Measurements from ENCODE around the gene STX4. TPM values are rescaled to one million over a fixed set of nuclear protein-coding genes. Genes with fewer than 3 reads are reported as not detected.

The STX4 gene
- total RNA-seq, 1 donor = 15.5 TPM

GRCh38 chr16:31052114-31052513 is 18.8 kb downstream of the STX4 start:
- no peak overlapping the region for H3K4me3 ChIP-seq (ENCODE audit: low read depth, low read length)
- peak; percentile 97 for DNase-seq (ENCODE audit: low read depth)
- no peak for TF ChIP-seq CTCF (IDR thresholded peaks at IDR 0.05; ENCODE audit: insufficient read depth, low read depth, low read length)

DNA sequence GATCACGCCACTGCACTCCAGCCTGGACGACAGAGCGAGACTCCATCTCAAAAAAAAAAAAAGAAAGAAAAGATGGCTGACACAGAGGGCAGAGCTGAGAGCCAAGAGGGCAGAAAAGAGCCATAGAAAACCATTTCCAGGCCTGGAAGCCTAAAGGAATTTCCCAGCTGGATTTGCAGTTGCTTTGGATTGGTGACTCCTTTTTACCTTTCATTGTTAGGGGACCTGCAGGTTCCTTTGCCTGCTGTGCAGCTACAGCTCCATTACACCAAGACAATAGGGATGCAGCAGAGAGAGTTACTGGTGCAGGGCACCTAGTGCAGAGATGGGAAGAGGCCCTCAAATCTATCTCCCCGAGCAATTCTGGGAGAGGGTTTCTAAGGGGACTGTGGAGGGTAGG is 22.3 kb downstream of the STX4 start:
- no peak overlapping the region for H3K4me3 ChIP-seq (ENCODE audit: low read depth, low read length)
- DNase-seq (ENCODE audit: low read depth) = no peak
- no peak for TF ChIP-seq CTCF (IDR thresholded peaks at IDR 0.05; ENCODE audit: insufficient read depth, low read depth, low read length)

DNA sequence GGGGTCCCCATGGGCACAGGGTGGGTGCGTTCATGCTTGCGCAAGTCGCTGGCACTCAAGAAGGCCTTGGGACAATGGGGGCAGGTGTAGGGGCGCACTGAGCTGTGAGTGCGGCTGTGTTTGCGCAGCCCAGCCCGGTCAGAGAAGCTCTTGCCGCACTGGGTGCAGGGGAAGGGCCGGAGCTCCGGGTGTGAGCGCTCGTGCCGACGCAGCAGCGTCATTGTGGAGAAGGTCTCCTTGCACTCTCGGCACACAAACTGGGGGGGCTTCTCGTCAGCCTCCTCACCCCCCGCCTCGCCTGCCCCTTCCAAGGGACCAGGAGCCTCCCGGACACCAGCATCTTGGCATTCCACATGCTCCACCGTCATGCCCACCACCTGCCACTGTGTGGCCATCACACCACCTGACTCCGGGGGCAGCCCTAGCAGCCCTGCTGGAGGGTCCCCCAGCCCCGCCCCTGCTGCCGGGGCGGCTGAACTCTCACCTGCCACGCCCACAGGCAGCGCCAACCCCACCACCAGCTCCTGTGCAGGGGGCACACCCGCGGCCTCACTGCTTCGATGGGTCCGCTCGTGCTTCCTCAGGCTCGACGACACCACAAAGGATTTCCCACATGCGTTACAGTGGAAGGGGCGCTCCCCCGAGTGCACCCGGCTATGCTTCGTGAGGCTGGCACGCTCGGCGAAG is 27.9 kb downstream of the STX4 start:
- DNase-seq (ENCODE audit: low read depth) = no peak
- TF ChIP-seq CTCF (IDR thresholded peaks at IDR 0.05; ENCODE audit: insufficient read depth, low read depth, low read length) = no peak
- H3K4me3 ChIP-seq (ENCODE audit: low read depth, low read length) = no peak overlapping the region

DNA sequence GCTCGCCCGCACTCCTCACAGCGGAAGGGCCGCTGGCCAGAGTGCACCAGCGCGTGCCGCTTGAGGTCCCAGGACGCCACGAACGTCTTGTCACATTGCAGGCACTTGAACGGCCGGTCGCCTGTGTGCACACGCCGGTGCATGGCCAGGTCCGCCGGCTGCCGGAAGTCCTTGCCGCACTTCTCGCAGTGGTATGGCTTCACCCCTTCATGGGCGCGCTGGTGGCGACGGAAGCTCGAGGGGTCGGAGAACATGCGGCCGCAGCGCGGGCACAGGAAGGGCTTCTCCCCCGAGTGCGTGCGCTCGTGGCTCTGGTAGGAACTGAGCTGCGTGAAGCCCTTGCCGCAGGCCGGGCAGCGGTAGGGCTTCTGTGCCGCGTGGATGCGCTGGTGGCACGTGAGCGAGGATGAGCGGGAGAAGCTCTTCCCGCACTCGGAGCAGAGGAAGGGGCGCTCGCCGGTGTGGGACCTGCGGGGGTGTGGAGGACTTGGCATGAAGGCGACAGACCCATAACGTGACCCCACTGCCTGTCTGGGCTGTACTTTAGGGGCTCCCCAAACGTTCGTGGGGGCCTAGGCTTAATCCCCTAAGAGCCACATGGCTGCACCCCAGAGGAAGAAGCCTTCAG is 28.6 kb downstream of the STX4 start:
- no peak for DNase-seq (ENCODE audit: low read depth)
- H3K4me3 ChIP-seq (ENCODE audit: low read depth, low read length) = no peak overlapping the region
- TF ChIP-seq CTCF (IDR thresholded peaks at IDR 0.05; ENCODE audit: insufficient read depth, low read depth, low read length) = no peak

- no peak for TF ChIP-seq CTCF (IDR thresholded peaks at IDR 0.05; ENCODE audit: insufficient read depth, low read depth, low read length)
- H3K4me3 ChIP-seq (ENCODE audit: low read depth, low read length) = no peak overlapping the region
- no peak for DNase-seq (ENCODE audit: low read depth)
Measured at GRCh38 chr16:31063495-31063842, 30.1 kb downstream of the STX4 start.

DNA sequence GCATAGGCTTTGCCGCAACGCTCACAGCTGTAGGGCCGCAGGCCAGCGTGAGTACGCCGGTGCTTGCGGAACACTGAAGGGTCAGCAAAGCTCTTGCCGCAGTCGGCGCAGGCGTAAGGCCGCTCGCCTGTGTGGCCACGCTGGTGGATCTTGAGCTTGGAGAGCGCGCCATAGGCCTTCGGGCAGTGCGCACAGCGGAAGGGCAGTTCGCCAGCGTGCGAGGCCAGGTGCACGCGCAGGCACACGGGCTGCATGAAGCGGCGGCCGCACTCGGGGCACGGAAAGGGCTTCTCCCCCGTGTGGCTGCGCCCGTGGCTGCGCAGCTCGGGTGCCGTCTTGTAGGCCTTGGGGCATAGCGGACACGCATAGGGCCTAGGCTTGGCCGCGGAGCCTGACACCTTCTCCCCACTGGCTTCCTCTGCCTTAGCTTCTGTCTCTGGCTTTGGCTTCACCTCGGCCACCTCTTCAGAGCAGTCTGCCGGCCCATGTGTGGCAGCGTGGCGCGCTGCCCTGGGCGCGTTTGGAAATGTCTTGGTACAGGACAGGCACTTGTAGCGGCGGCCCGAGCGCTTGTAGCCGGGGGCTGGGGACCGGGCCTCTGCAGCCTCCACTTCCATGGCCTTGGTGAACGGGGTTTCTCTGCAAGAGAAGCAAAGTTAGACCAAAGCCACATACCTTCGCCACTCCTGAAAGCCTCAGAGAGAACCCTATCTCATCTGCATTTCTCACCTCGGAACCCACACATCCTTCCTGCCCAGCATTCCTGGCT is 30.7 kb downstream of the STX4 start:
- peak overlapping the region; percentile 3 for H3K4me3 ChIP-seq (ENCODE audit: low read depth, low read length)
- no peak for DNase-seq (ENCODE audit: low read depth)
- TF ChIP-seq CTCF (IDR thresholded peaks at IDR 0.05; ENCODE audit: insufficient read depth, low read depth, low read length) = no peak

Data from fibroblast of villous mesenchyme (primary cell).